Renal cortical epithelial cell (primary cell): ENCODE data around the gene SCT. TPM values are rescaled to one million over a fixed set of nuclear protein-coding genes. Genes with fewer than 3 reads are reported as not detected.
A peak's percentile ranks its signal among the peaks of the same experiment; 100 is the strongest.

Source experiments
- DNase-seq: peaks from one replicate; pipeline ENCODE4 v3.0.0-alpha.2; 2011; ENCODE audit warnings: low read depth
- total RNA-seq: library from RNA; depleted of rRNA; stranded (reverse); fragments of >200 nt; gene quantifications from 2 replicates; pipeline ENCODE4 v1.2.3, GENCODE V29; 2014

Gene SCT
- total RNA-seq, 1 donor from 2014 or later = not detected

GRCh38 chr11:610146-610801 lies 16.7 kb downstream of the SCT start:
- DNase-seq = no peak

- no peak for DNase-seq
Observed at GRCh38 chr11:609341-609811, 17.6 kb downstream of the SCT start.

GRCh38 chr11:608791-609251 lies 18.2 kb downstream of the SCT start:
- no peak for DNase-seq

- DNase-seq = no peak
Observed at GRCh38 chr11:607971-608659, 18.9 kb downstream of the SCT start.

GRCh38 chr11:607020-607780 lies 19.8 kb downstream of the SCT start:
- DNase-seq = no peak

- DNase-seq = peak; percentile 4
Observed at GRCh38 chr11:606245-606644, 20.7 kb downstream of the SCT start.

- no peak for DNase-seq
Observed at GRCh38 chr11:605286-606129, 21.5 kb downstream of the SCT start.

- DNase-seq = no peak
Observed at GRCh38 chr11:603154-603553, 23.8 kb downstream of the SCT start.

- DNase-seq = no peak
Observed at GRCh38 chr11:601573-602245, 25.3 kb downstream of the SCT start.

- DNase-seq = no peak
Observed at GRCh38 chr11:598005-598680, 28.8 kb downstream of the SCT start.

GRCh38 chr11:597166-597725 lies 29.7 kb downstream of the SCT start:
- no peak for DNase-seq

- DNase-seq = no peak
Observed at GRCh38 chr11:596374-596773, 30.6 kb downstream of the SCT start.

- no peak for DNase-seq
Observed at GRCh38 chr11:595400-595799, 31.6 kb downstream of the SCT start.

- no peak for DNase-seq
Observed at GRCh38 chr11:593347-593746, 33.6 kb downstream of the SCT start.

GRCh38 chr11:592918-593317 lies 34.1 kb downstream of the SCT start:
- no peak for DNase-seq

- DNase-seq = no peak
Observed at GRCh38 chr11:592501-592900, 34.5 kb downstream of the SCT start.

- DNase-seq = no peak
Observed at GRCh38 chr11:590997-591396, 36.0 kb downstream of the SCT start.

GRCh38 chr11:589798-590197 lies 37.2 kb downstream of the SCT start:
- no peak for DNase-seq

- DNase-seq = peak; percentile 85
Observed at GRCh38 chr11:587978-588380, 39.0 kb downstream of the SCT start.

- DNase-seq = no peak
Observed at GRCh38 chr11:587546-587945, 39.4 kb downstream of the SCT start.
